GM12872 (cell line): ENCODE results near the gene KHK.

ENCODE experiments used
- TF ChIP-seq, protein P1 (sequence below): IDR thresholded peaks from 3 replicates; pipeline ENCODE4 v1.5.1; 2011; ENCODE audit warnings: low read depth, mild to moderate bottlenecking, low read length, moderate library complexity; ENCODE audit not compliant: insufficient read depth

The KHK gene

GRCh38 chr2:27042159-27042661 lies 44.4 kb upstream of the KHK start:
- TF ChIP-seq, protein P1, sequence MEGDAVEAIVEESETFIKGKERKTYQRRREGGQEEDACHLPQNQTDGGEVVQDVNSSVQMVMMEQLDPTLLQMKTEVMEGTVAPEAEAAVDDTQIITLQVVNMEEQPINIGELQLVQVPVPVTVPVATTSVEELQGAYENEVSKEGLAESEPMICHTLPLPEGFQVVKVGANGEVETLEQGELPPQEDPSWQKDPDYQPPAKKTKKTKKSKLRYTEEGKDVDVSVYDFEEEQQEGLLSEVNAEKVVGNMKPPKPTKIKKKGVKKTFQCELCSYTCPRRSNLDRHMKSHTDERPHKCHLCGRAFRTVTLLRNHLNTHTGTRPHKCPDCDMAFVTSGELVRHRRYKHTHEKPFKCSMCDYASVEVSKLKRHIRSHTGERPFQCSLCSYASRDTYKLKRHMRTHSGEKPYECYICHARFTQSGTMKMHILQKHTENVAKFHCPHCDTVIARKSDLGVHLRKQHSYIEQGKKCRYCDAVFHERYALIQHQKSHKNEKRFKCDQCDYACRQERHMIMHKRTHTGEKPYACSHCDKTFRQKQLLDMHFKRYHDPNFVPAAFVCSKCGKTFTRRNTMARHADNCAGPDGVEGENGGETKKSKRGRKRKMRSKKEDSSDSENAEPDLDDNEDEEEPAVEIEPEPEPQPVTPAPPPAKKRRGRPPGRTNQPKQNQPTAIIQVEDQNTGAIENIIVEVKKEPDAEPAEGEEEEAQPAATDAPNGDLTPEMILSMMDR = no peak

GRCh38 chr2:27042985-27043634 lies 43.5 kb upstream of the KHK start:
- TF ChIP-seq, protein P1 = no peak

GRCh38 chr2:27049422-27050280 lies 36.9 kb upstream of the KHK start:
- TF ChIP-seq, protein P1 = no peak

GRCh38 chr2:27050281-27050995 lies 36.1 kb upstream of the KHK start:
- TF ChIP-seq, protein P1 = peak; percentile 29; the same call in 1 of the 3 replicates

GRCh38 chr2:27050996-27051901 lies 35.3 kb upstream of the KHK start, which contains the start of gene AGBL5:
Gene AGBL5 (plus strand): TSS chr2:27051668. CDS start chr2:27052959, 1,291 bp downstream.
- TF ChIP-seq, protein P1 = no peak

DNA sequence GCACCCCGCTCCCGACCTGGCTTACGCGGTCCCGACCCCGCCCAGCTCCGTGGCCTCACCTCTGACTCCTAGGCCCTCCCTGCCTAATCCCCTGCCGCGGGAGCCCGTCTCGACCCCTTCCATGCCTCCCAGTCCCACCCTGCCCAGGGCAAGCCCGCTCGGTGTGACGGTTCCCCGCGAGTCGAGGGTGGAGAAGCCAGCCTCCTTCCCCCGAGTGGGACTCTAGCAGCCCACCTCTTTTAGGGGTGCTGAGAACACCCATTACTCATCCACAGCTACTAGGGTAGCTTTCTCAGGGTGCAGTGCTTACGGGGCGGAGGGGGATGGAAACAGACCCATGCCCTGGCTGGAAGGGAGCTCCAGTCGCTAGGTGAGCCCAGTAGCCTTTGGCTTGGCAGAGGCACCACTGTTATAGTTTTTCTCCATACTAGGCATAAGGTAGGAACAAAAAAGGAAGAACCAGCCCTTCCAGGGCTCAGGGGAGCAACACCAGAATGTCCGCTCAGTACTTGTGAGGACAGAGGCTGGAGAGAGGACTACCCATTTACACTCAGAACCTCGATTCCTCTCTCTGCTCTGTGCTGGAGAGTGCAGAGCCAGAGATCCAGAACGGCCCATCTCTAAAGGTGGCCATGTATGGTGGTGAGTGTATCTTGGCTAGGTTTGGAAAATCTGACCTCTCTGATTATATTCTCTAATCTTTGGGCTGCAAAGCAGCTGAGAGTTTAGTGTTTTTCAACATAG lies 34.5 kb upstream of the KHK start:
- TF ChIP-seq, protein P1 = no peak
